K562 (cell line): ENCODE measurements around the gene KPNA4. TPM values are rescaled to one million over a fixed set of nuclear protein-coding genes. Genes with fewer than 3 reads are reported as not detected.

Source experiments
- ADNP ChIP-seq: fragments of 200-800 bp; sonication (Bioruptor generic); IDR thresholded peaks from 2 replicates; pipeline ENCODE4 v1.6.1; 2016; ENCODE audit warnings: missing genetic modification characterization, missing compliant biosample characterization
- BRCA1 ChIP-seq, 2 experiments: fragments of 450-650 bp in 1 of 2; sonication (generic) in 1 of 2; formaldehyde crosslinking in 1 of 2; IDR thresholded peaks; 2 replicates each; pipeline versions ENCODE4 v1.5.0 to v1.6.1; 2017 to 2020; ENCODE audit warnings: mild to moderate bottlenecking in 1 of 2, missing genetic modification reagents in 1 of 2
- CBX5 ChIP-seq: IDR thresholded peaks from 2 replicates; pipeline ENCODE4 v1.6.1; 2014; ENCODE audit warnings: low read depth, borderline replicate concordance
- CSDE1 ChIP-seq, 2 experiments: fragments of 450-650 bp; IDR thresholded peaks; 2 replicates each; pipeline ENCODE4 v1.6.1; 2016; ENCODE audit warnings: mild to moderate bottlenecking in 1 of 2
- EZH2 ChIP-seq: IDR thresholded peaks from 2 replicates; pipeline ENCODE4 v1.6.1; 2012; ENCODE audit warnings: low read depth, mild to moderate bottlenecking, inconsistent platforms, low read length, borderline replicate concordance
- GABPB1 ChIP-seq: sonication (generic); formaldehyde crosslinking; IDR thresholded peaks from 2 replicates; pipeline ENCODE4 v1.8.0; 2022; ENCODE audit warnings: mild to moderate bottlenecking, missing genetic modification reagents
- RFX7 ChIP-seq: fragments of 250-450 bp; sonication (Bioruptor Pico); IDR thresholded peaks from 2 replicates; pipeline ENCODE4 v1.5.1; 2021; ENCODE audit warnings: mild to moderate bottlenecking
- TRIM28 ChIP-seq: fragments of 450-650 bp; IDR thresholded peaks from 2 replicates; pipeline ENCODE4 v1.6.1; 2017
- ZNF778 ChIP-seq: fragments of 450-650 bp; formaldehyde crosslinking; IDR thresholded peaks from 2 replicates; pipeline ENCODE4 v1.4.0; 2020; ENCODE audit warnings: mild to moderate bottlenecking, moderate library complexity
- polyA plus RNA-seq, 8 experiments: library from polyadenylated mRNA; depleted of rRNA in 4 of 8; stranded (reverse) in 5 of 8; unstranded in 3 of 8; fragments of >200 nt; fragmentation: Nextera tagmentation in 2 of 8; fragmentation: Illumina TruSeq in 1 of 8; extraction: Ambion mirVana in 2 of 8; extraction: Trizol in 1 of 8; gene quantifications; 2 replicates each; pipeline versions ENCODE4 v1.2.1 to v1.2.3, GENCODE V29; 2011 to 2014; ENCODE audit warnings: inconsistent platforms in 1 of 8, missing spikeins in 1 of 8
- total RNA-seq, 7 experiments: library from RNA; depleted of rRNA in 6 of 7; stranded (reverse); fragments of >200 nt in 6 of 7; fragmentation: Illumina TruSeq in 2 of 7; extraction: Trizol in 2 of 7; gene quantifications; 2 replicates each; pipeline versions ENCODE4 v1.2.1 to v1.2.3, GENCODE V29; 2011 to 2021; ENCODE audit warnings: low replicate concordance in 1 of 7
- TF ChIP-seq, protein P1 (sequence below), 3 experiments: fragments of 200-800 bp in 1 of 3; sonication (Bioruptor generic) in 1 of 3; sonication (generic) in 1 of 3; formaldehyde crosslinking in 1 of 3; IDR thresholded peaks; 2 replicates each; pipeline versions ENCODE4 v1.6.1 to v1.8.0; 2016 to 2022; ENCODE audit warnings: mild to moderate bottlenecking in 2 of 3, missing compliant biosample characterization in 2 of 3, missing genetic modification characterization in 2 of 3, missing genetic modification reagents in 1 of 3
- TF ChIP-seq, protein P2 (sequence below), 2 experiments: fragments of 450-650 bp; IDR thresholded peaks; 2 replicates each; pipeline ENCODE4 v1.6.1; 2016
- TF ChIP-seq, protein P3 (sequence below): fragments of 450-650 bp; IDR thresholded peaks from 2 replicates; pipeline ENCODE4 v1.7.1; 2018; ENCODE audit warnings: mild to moderate bottlenecking, low read depth; ENCODE audit not compliant: partially characterized antibody
- TF ChIP-seq, protein P4 (sequence below): sonication (generic); formaldehyde crosslinking; IDR thresholded peaks from 2 replicates; pipeline ENCODE4 v1.8.0; 2022; ENCODE audit warnings: mild to moderate bottlenecking, low read depth, missing genetic modification reagents
- TF ChIP-seq, protein P5 (sequence below), 2 experiments: fragments of 450-650 bp in 1 of 2; IDR thresholded peaks; 2 replicates each; pipeline ENCODE4 v1.6.1; 2011 to 2017; ENCODE audit warnings: low read depth in 2 of 2, antibody characterized with exemption in 1 of 2, borderline replicate concordance in 1 of 2, low read length in 1 of 2, mild to moderate bottlenecking in 1 of 2, mixed read lengths in 1 of 2; ENCODE audit not compliant: control insufficient read depth in 1 of 2

Gene KPNA4
- total and polyA plus RNA-seq, 9 of the 15 experiments (the other 6 are each of a cell fraction or from before 2014, with no cell fraction given) = 13.9 to 66.6 (median 34.5) TPM

DNA sequence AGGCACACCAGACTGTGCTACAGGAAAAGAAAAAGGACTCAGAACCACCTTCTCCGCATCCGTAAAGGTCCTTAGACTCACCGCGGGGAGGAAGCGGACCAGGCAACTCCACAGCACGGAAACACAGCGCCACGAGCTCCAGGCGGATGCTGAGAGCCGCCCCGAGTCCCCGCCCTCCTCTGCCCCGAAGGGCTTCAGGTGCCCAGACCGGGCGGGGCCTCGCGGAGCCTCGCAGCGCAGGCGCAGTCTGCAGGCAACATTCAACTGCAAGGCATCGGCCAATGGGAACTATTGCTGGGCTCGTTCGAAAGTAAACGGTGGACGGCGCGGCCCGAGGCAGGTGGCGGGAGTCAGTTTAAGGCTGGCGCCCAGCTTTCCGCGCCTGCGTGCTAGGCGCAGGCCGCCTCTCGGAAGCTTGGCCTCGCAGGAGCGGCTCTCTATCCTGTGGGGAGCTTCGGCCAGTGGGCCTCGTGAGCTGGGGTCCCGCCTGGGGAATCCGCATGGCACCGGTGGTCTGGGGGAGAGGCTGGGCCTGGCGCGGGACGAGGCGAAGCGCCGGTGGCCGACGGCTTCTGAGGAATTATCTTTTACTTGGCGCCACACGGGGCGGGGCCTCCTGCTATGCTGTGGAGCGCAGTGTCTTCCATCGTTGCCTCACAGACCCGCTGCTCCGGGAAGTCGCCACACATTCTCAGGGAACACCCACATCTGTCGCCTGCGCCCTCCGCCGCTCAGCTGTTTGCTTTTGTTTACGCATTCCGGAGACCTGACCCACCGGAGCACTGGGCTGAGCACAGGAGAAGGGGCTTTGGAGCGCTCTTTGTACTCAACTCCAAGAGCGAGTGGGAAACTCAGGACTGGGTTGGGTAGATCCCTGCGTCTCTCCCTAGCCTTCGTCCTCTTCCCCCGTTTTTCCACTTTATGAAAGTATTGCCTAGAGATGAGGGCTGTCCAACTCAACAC is 115.5 kb downstream of the KPNA4 start, which contains the start of gene TRIM59 (continued):
- no peak for TF ChIP-seq RFX7 (CRISPR knock-in tag)
- TF ChIP-seq, protein P1, sequence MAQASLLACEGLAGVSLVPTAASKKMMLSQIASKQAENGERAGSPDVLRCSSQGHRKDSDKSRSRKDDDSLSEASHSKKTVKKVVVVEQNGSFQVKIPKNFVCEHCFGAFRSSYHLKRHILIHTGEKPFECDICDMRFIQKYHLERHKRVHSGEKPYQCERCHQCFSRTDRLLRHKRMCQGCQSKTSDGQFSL (CRISPR knock-in tag; IDR thresholded peaks at IDR 0.05) = peak; percentile 86
- TF ChIP-seq, protein P1 (tag; IDR thresholded peaks at IDR 0.05) = no peak
- no peak for TF ChIP-seq EZH2
- no peak for TF ChIP-seq ADNP (tag)
- TF ChIP-seq TRIM28 = no peak
- no peak for TF ChIP-seq CSDE1 (IDR thresholded peaks at IDR 0.05)
- TF ChIP-seq, protein P2, sequence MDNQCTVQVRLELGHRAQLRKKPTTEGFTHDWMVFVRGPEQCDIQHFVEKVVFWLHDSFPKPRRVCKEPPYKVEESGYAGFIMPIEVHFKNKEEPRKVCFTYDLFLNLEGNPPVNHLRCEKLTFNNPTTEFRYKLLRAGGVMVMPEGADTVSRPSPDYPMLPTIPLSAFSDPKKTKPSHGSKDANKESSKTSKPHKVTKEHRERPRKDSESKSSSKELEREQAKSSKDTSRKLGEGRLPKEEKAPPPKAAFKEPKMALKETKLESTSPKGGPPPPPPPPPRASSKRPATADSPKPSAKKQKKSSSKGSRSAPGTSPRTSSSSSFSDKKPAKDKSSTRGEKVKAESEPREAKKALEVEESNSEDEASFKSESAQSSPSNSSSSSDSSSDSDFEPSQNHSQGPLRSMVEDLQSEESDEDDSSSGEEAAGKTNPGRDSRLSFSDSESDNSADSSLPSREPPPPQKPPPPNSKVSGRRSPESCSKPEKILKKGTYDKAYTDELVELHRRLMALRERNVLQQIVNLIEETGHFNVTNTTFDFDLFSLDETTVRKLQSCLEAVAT (IDR thresholded peaks at IDR 0.05) = peak; percentile 6 to 70; a peak in 3 of 4 replicates
- TF ChIP-seq ZNF778 (CRISPR knock-in tag) = no peak
- TF ChIP-seq, protein P3, sequence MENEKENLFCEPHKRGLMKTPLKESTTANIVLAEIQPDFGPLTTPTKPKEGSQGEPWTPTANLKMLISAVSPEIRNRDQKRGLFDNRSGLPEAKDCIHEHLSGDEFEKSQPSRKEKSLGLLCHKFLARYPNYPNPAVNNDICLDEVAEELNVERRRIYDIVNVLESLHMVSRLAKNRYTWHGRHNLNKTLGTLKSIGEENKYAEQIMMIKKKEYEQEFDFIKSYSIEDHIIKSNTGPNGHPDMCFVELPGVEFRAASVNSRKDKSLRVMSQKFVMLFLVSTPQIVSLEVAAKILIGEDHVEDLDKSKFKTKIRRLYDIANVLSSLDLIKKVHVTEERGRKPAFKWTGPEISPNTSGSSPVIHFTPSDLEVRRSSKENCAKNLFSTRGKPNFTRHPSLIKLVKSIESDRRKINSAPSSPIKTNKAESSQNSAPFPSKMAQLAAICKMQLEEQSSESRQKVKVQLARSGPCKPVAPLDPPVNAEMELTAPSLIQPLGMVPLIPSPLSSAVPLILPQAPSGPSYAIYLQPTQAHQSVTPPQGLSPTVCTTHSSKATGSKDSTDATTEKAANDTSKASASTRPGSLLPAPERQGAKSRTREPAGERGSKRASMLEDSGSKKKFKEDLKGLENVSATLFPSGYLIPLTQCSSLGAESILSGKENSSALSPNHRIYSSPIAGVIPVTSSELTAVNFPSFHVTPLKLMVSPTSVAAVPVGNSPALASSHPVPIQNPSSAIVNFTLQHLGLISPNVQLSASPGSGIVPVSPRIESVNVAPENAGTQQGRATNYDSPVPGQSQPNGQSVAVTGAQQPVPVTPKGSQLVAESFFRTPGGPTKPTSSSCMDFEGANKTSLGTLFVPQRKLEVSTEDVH = peak; percentile 88
- peak; percentile 90 for TF ChIP-seq GABPB1 (CRISPR knock-in tag)
- no peak for TF ChIP-seq BRCA1 (IDR thresholded peaks at IDR 0.05)
- no peak for TF ChIP-seq BRCA1 (CRISPR knock-in tag; IDR thresholded peaks at IDR 0.05)
- TF ChIP-seq, protein P4, sequence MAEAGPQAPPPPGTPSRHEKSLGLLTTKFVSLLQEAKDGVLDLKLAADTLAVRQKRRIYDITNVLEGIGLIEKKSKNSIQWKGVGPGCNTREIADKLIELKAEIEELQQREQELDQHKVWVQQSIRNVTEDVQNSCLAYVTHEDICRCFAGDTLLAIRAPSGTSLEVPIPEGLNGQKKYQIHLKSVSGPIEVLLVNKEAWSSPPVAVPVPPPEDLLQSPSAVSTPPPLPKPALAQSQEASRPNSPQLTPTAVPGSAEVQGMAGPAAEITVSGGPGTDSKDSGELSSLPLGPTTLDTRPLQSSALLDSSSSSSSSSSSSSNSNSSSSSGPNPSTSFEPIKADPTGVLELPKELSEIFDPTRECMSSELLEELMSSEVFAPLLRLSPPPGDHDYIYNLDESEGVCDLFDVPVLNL = peak; percentile 100
- 0 out of 2 replicates have a peak, but pooled peaks have one; percentile 10 for TF ChIP-seq CBX5
- TF ChIP-seq, protein P5, sequence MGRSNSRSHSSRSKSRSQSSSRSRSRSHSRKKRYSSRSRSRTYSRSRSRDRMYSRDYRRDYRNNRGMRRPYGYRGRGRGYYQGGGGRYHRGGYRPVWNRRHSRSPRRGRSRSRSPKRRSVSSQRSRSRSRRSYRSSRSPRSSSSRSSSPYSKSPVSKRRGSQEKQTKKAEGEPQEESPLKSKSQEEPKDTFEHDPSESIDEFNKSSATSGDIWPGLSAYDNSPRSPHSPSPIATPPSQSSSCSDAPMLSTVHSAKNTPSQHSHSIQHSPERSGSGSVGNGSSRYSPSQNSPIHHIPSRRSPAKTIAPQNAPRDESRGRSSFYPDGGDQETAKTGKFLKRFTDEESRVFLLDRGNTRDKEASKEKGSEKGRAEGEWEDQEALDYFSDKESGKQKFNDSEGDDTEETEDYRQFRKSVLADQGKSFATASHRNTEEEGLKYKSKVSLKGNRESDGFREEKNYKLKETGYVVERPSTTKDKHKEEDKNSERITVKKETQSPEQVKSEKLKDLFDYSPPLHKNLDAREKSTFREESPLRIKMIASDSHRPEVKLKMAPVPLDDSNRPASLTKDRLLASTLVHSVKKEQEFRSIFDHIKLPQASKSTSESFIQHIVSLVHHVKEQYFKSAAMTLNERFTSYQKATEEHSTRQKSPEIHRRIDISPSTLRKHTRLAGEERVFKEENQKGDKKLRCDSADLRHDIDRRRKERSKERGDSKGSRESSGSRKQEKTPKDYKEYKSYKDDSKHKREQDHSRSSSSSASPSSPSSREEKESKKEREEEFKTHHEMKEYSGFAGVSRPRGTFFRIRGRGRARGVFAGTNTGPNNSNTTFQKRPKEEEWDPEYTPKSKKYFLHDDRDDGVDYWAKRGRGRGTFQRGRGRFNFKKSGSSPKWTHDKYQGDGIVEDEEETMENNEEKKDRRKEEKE (IDR thresholded peaks at IDR 0.05; ENCODE audit: borderline replicate concordance in 1 of 2, control insufficient read depth in 1 of 2, low read depth in 2 of 2, low read length in 1 of 2) = peak in 1 of 2 experiments; percentile 74; a peak in 1 of 4 replicates
